GM19324 (cell line): ENCODE measurements around the gene CSTB.
"Not testable (repeated sequence)": the region's sequence is repeated elsewhere in the genome, so short reads cannot be mapped to it uniquely, and the experiment has no call there.

ENCODE experiments used
- ATAC-seq: cut with Tn5 transposase; IDR thresholded peaks from one replicate; pipeline ENCODE4 v1.9.1; 2021; ENCODE audit warnings: mild to moderate bottlenecking, moderate library complexity; ENCODE audit not compliant: unreplicated experiment, low FRiP score

The CSTB gene

GRCh38 chr21:43775795-43776430 is at the start of gene CSTB:
TSS of gene CSTB (minus strand) at chr21:43776308. CDS start at chr21:43776269, 39 bp downstream.
- peak; percentile 67 for ATAC-seq

- no peak for ATAC-seq
These were observed 49.3 kb upstream of the CSTB start for GRCh38 chr21:43825242-43825935.

GRCh38 chr21:43824333-43825241 is 48.5 kb upstream of the CSTB start:
- no peak for ATAC-seq

- ATAC-seq, result not testable (repeated sequence)
These were observed 46.6 kb upstream of the CSTB start for GRCh38 chr21:43822741-43823140.

GRCh38 chr21:43822166-43822565 is 46.1 kb upstream of the CSTB start:
- ATAC-seq, result not testable (repeated sequence)

GRCh38 chr21:43820466-43820865 is 44.4 kb upstream of the CSTB start:
- no peak for ATAC-seq

GRCh38 chr21:43819511-43820405 is 43.6 kb upstream of the CSTB start:
- ATAC-seq, result no peak

- no peak for ATAC-seq
These were observed 42.6 kb upstream of the CSTB start for GRCh38 chr21:43818685-43819084.

GRCh38 chr21:43817157-43818086 is 41.3 kb upstream of the CSTB start:
- ATAC-seq, result no peak

- ATAC-seq, result no peak
These were observed 40.5 kb upstream of the CSTB start for GRCh38 chr21:43816611-43817071.

GRCh38 chr21:43815991-43816390 is 39.9 kb upstream of the CSTB start:
- ATAC-seq, result no peak

GRCh38 chr21:43815107-43815613 is 39.1 kb upstream of the CSTB start:
- ATAC-seq, result no peak

GRCh38 chr21:43814215-43815106 is 38.4 kb upstream of the CSTB start:
- ATAC-seq, result no peak

GRCh38 chr21:43813656-43813980 is 37.5 kb upstream of the CSTB start:
- ATAC-seq, result no peak

- no peak for ATAC-seq
These were observed 37.0 kb upstream of the CSTB start for GRCh38 chr21:43812957-43813655.

GRCh38 chr21:43812139-43812821 is 36.2 kb upstream of the CSTB start:
- no peak for ATAC-seq
